Panc1 (cell line): ENCODE measurements around the gene VAV3. TPM values are rescaled to one million over a fixed set of nuclear protein-coding genes. Genes with fewer than 3 reads are reported as not detected.

ENCODE experiments used
- ATAC-seq: fragments of 200-7000 bp; cut with Tn5 transposase; 2 replicates; pipeline ENCODE4 v1.9.1; 2020; ENCODE audit warnings: mild to moderate bottlenecking, moderate library complexity
- BruUV-seq: library from RNA; stranded (reverse); fragments of 400-500 nt; replicated peaks from 2 replicates; lab custom pipeline; 2021; lab: Mats Ljungman, UMichigan
- CTCF ChIA-PET: fragments of 300-600 bp; sonication (Branson Sonifier 250); formaldehyde crosslinking; loops from one replicate; lab custom pipeline; 2022; ENCODE audit warnings: antibody characterized with exemption; lab: Charles Lee
- POLR2A ChIA-PET: fragments of 300-600 bp; sonication (Branson Sonifier 250); formaldehyde crosslinking; loops from one replicate; lab custom pipeline; 2022; ENCODE audit warnings: antibody characterized with exemption; lab: Charles Lee
- DNase-seq: peaks from one replicate; pipeline ENCODE4 v3.0.0-alpha.2; 2010; ENCODE audit warnings: low read depth, low spot score
- H3K27ac ChIP-seq: 2 replicates; pipeline ENCODE4 v1.5.1; 2011; ENCODE audit warnings: mild to moderate bottlenecking, low read length, inconsistent platforms
- H3K27me3 ChIP-seq: fragments of 200-500 bp; sonication (Bioruptor generic); 2 replicates; pipeline ENCODE4 v1.6.0; 2014; ENCODE audit warnings: low read length, inconsistent platforms; ENCODE audit not compliant: control insufficient read depth, insufficient read depth
- H3K36me3 ChIP-seq: fragments of 200-500 bp; sonication (Bioruptor generic); 2 replicates; pipeline ENCODE4 v1.5.1; 2014; ENCODE audit warnings: inconsistent platforms, mild to moderate bottlenecking, low read length, moderate library complexity; ENCODE audit not compliant: control insufficient read depth, insufficient read depth
- H3K4me1 ChIP-seq: 2 replicates; pipeline ENCODE4 v1.5.1; 2011; ENCODE audit warnings: inconsistent platforms, mild to moderate bottlenecking, low read length, moderate library complexity; ENCODE audit not compliant: control insufficient read depth, insufficient read depth
- H3K4me3 ChIP-seq, 2 experiments: 2 replicates each; pipeline ENCODE4 v1.5.1; 2011 to 2012; ENCODE audit warnings: low read depth in 2 of 2, low read length in 2 of 2, mild to moderate bottlenecking in 2 of 2, inconsistent platforms in 1 of 2, moderate library complexity in 1 of 2
- H3K9me3 ChIP-seq: fragments of 200-500 bp; sonication (Bioruptor generic); 2 replicates; pipeline ENCODE4 v1.5.1; 2014; ENCODE audit warnings: low read depth, mild to moderate bottlenecking, inconsistent platforms, low read length, moderate library complexity; ENCODE audit not compliant: control insufficient read depth, insufficient read depth
- CTCF ChIP-seq: fragments of 450-650 bp; IDR thresholded peaks from 2 replicates; pipeline ENCODE4 v1.5.1; 2017; ENCODE audit warnings: mild to moderate bottlenecking
- POLR2AphosphoS5 ChIP-seq: IDR thresholded peaks from 2 replicates; pipeline ENCODE4 v1.6.1; 2012; ENCODE audit warnings: mild to moderate bottlenecking, low read depth, low read length, moderate library complexity
- REST ChIP-seq, 2 experiments: IDR thresholded peaks; 2 replicates each; pipeline ENCODE4 v1.6.1; 2011 to 2012; ENCODE audit warnings: low read depth in 2 of 2, control low read depth in 1 of 2, low read length in 1 of 2, mild to moderate bottlenecking in 1 of 2, moderate library complexity in 1 of 2; ENCODE audit not compliant: insufficient read depth in 1 of 2
- SIN3A ChIP-seq: IDR thresholded peaks from 2 replicates; pipeline ENCODE4 v1.6.1; 2012; ENCODE audit warnings: low read depth, mild to moderate bottlenecking, low read length, moderate library complexity, borderline replicate concordance; ENCODE audit not compliant: insufficient read depth
- TCF7L2 ChIP-seq: IDR thresholded peaks from 2 replicates; pipeline ENCODE4 v1.6.1; 2011; ENCODE audit warnings: mild to moderate bottlenecking, low read depth, low read length, inconsistent platforms
- in situ Hi-C: cut with HindIII; loops from 2 replicates; pipeline ENCODE4 v1.10.0; 2016; ENCODE audit warnings: low sequenced_read_pairs, low pct_unique_long_range_greater_than_20kb
- intact Hi-C: fragments of 100-400 bp; cut with micrococcal nuclease; formaldehyde crosslinking; loops from one replicate; pipeline ENCODE4 v1.10.0; 2022; ENCODE audit not compliant: unreplicated experiment
- total RNA-seq: library from RNA; stranded (reverse); gene quantifications from one replicate; pipeline ENCODE4 v1.2.1, GENCODE V29; 2021; ENCODE audit not compliant: unreplicated experiment

The VAV3 gene
- total RNA-seq, 1 experiment from 2014 or later: 0.23 TPM

- intact Hi-C loops: no loop called here
- DNase-seq (no peak), ATAC-seq (no peak)
- TF ChIP-seq TCF7L2: no peak
- no peak for TF ChIP-seq REST (IDR thresholded peaks at IDR 0.05; ENCODE audit: insufficient read depth in 1 of 2, low read depth in 2 of 2, low read length in 1 of 2)
- no peak for TF ChIP-seq SIN3A
- TF ChIP-seq CTCF: no peak
- no peak for TF ChIP-seq POLR2AphosphoS5
- Histone ChIP-seq H3K27ac (no peak overlapping the region), H3K9me3 (no peaks in the 10 kb centered on the region), H3K4me3 (no peak overlapping the region), H3K36me3 (no peaks in the 10 kb centered on the region), H3K4me1 (no peaks in the 10 kb centered on the region), H3K27me3 (no peaks in the 10 kb centered on the region)
- ChIA-PET POLR2A (interaction anchor here (0.6 kb wide), 1 partner anchor 65 kb away, joined by 3 read pairs; no protein-coding TSS in a partner anchor), CTCF (no interaction called here)
- BruUV-seq: no TSS peak
- in situ Hi-C loops: no loop called here
Observed at GRCh38 chr1:107689159-107689558, 275.8 kb downstream of the VAV3 start.

GRCh38 chr1:107687849-107688753 lies 276.9 kb downstream of the VAV3 start:
- POLR2A ChIA-PET: no interaction called here
- H3K4me3 ChIP-seq: no peak overlapping the region
- CTCF ChIA-PET: no interaction called here
- no peaks in the 10 kb centered on the region for H3K36me3 ChIP-seq
- H3K27ac ChIP-seq: no peak overlapping the region
- DNase-seq (no peak), ATAC-seq (no peak)
- BruUV-seq: no TSS peak
- no peaks in the 10 kb centered on the region for H3K4me1 ChIP-seq
- no peaks in the 10 kb centered on the region for H3K9me3 ChIP-seq
- intact Hi-C loops: no loop called here
- no peak for TF ChIP-seq TCF7L2
- no peak for TF ChIP-seq POLR2AphosphoS5
- TF ChIP-seq CTCF: no peak
- no peak for TF ChIP-seq SIN3A
- TF ChIP-seq REST (IDR thresholded peaks at IDR 0.05; ENCODE audit: insufficient read depth in 1 of 2, low read depth in 2 of 2, low read length in 1 of 2): no peak
- in situ Hi-C loops: no loop called here
- H3K27me3 ChIP-seq: no peaks in the 10 kb centered on the region
